ENCODE results near the gene STX3. TPM values are rescaled to one million over a fixed set of nuclear protein-coding genes. Genes with fewer than 3 reads are reported as not detected.
A peak's percentile ranks its signal among the peaks of the same experiment; 100 is the strongest.
"Not testable (repeated sequence)": the region's sequence is repeated elsewhere in the genome, so short reads cannot be mapped to it uniquely, and the experiment has no call there.

STX3 gene
- total and polyA plus RNA-seq, 5 experiments from 2014 or later: 2.8 to 11.2 (median 3.6) TPM

GRCh38 chr11:59822989-59823566, 67.9 kb downstream of the STX3 start:
- H3K27me3 Mint-ChIP-seq: peaks cover 0 to 5% (median 2%) of the 10 kb centered on the region in 5 donors
- peak; percentile 48 to 60 for ATAC-seq
- peak in 2 of 10 donors; percentile 11 to 19 for DNase-seq
- POLR2A ChIA-PET: no interaction called here
- peak overlapping the region in 1 of 10 donors; percentile 5 for H3K27ac Mint-ChIP-seq
- H3K36me3 Mint-ChIP-seq: no peaks in the 10 kb centered on the region
- H3K9me3 Mint-ChIP-seq: no peaks in the 10 kb centered on the region
- no peak overlapping the region for H3K4me3 Mint-ChIP-seq
- peaks cover 2 to 15% (median 14%) of the 10 kb centered on the region in 4 donors for H3K4me1 Mint-ChIP-seq

DNA sequence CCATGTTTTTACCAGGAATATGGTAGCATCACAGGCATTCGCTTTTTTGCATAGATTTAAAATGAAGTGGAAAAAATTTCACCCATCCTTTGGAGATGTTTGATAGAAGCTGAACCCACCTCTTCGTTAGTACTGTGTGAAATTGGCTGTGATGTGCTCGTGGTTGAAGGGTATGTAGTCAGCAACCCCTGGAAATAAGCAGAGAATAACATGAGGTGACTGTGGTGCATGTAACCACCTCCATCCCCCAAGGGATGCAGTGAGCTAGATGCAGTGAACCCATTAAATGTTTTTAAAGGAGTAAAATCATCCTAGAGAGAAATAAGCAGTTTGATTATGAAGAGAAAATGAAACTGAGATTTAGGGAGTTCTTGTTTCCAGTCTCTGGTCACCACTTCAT, 74.2 kb downstream of the STX3 start:
- no peaks in the 10 kb centered on the region for H3K36me3 Mint-ChIP-seq
- H3K9me3 Mint-ChIP-seq: no peaks in the 10 kb centered on the region
- ATAC-seq: no peak
- H3K4me1 Mint-ChIP-seq: no peaks in the 10 kb centered on the region
- DNase-seq: no peak
- H3K27me3 Mint-ChIP-seq: peaks cover 0 to 5% (median 2%) of the 10 kb centered on the region in 5 donors
- H3K27ac Mint-ChIP-seq: no peak overlapping the region
- POLR2A ChIA-PET: no interaction called here
- no peak overlapping the region for H3K4me3 Mint-ChIP-seq

GRCh38 chr11:59833602-59834001, 78.4 kb downstream of the STX3 start:
- ATAC-seq (no peak), DNase-seq (no peak)
- peaks cover 0 to 2% (median 0%) of the 10 kb centered on the region in 5 donors for H3K27me3 Mint-ChIP-seq
- H3K9me3 Mint-ChIP-seq: no peaks in the 10 kb centered on the region
- H3K4me1 Mint-ChIP-seq: no peaks in the 10 kb centered on the region
- H3K27ac Mint-ChIP-seq: no peak overlapping the region
- POLR2A ChIA-PET: no interaction called here
- no peak overlapping the region for H3K4me3 Mint-ChIP-seq
- H3K36me3 Mint-ChIP-seq: no peaks in the 10 kb centered on the region

DNA sequence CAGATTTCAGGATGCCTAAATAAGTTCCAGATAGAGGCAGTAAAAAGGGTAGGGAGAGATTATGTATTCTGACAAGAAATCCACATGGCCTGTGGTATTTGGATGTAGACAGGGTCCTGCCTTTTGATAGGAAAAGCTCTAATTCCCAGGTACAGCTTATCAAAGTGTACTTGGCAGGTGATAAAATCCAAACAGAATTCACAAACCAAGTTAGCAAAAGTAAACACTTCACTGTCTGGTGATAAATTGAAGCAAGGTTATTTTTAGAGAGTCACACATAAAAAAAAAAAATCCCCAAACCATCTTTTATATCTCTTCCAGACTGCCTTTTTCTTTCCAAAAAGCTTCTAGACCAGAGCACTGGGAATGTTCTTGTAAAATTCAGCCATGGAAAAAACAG, 84.4 kb downstream of the STX3 start:
- POLR2A ChIA-PET: no interaction called here
- Mint-ChIP-seq H3K4me1 (no peaks in the 10 kb centered on the region), H3K4me3 (no peak overlapping the region), H3K9me3 (no peaks in the 10 kb centered on the region), H3K36me3 (no peaks in the 10 kb centered on the region), H3K27me3 (peaks cover 0 to 10% (median 1%) of the 10 kb centered on the region in 5 donors), H3K27ac (no peak overlapping the region)
- DNase-seq: no peak
- no peak for ATAC-seq

GRCh38 chr11:59841514-59841913, 86.3 kb downstream of the STX3 start:
- ATAC-seq: no peak
- Mint-ChIP-seq H3K4me3 (no peak overlapping the region), H3K27me3 (peaks cover 0 to 10% (median 1%) of the 10 kb centered on the region in 5 donors), H3K36me3 (no peaks in the 10 kb centered on the region), H3K4me1 (no peaks in the 10 kb centered on the region), H3K27ac (no peak overlapping the region), H3K9me3 (no peaks in the 10 kb centered on the region)
- DNase-seq: no peak
- POLR2A ChIA-PET: interaction anchor here (0.5 kb wide), 1 partner anchor 511 kb away, joined by 4 read pairs; no protein-coding TSS in a partner anchor

- ATAC-seq (no peak), DNase-seq (no peak)
- H3K4me3 Mint-ChIP-seq: no peak overlapping the region
- POLR2A ChIA-PET: interaction anchor here (0.5 kb wide), 1 partner anchor 512 kb away, joined by 4 read pairs; no protein-coding TSS in a partner anchor
- H3K36me3 Mint-ChIP-seq: no peaks in the 10 kb centered on the region
- H3K4me1 Mint-ChIP-seq: no peaks in the 10 kb centered on the region
- peaks cover 0 to 10% (median 2%) of the 10 kb centered on the region in 5 donors for H3K27me3 Mint-ChIP-seq
- H3K9me3 Mint-ChIP-seq: no peaks in the 10 kb centered on the region
- H3K27ac Mint-ChIP-seq: no peak overlapping the region
Measured at GRCh38 chr11:59842316-59842715, 87.1 kb downstream of the STX3 start.

- POLR2A ChIA-PET: no interaction called here
- H3K27me3 Mint-ChIP-seq: peaks cover 0 to 10% (median 2%) of the 10 kb centered on the region in 5 donors
- ATAC-seq (no peak), DNase-seq (no peak)
- H3K4me3 Mint-ChIP-seq: no peak within 1 kb of the TSS
- no peak within 1 kb of the TSS for H3K27ac Mint-ChIP-seq
- no peaks in the 10 kb centered on the region for H3K4me1 Mint-ChIP-seq
- H3K9me3 Mint-ChIP-seq: peaks cover 0 to 4% (median 0%) of the 10 kb centered on the region in 9 donors
- H3K36me3 Mint-ChIP-seq: peaks cover 0 to under 1% (median 0%) of the 10 kb centered on the region in 3 donors
Measured at GRCh38 chr11:59845399-59845798, 90.2 kb downstream of the STX3 start, which contains the start of gene CBLIF. Gene CBLIF (minus strand): TSS chr11:59845499. CDS start chr11:59845453, 46 bp downstream.

GRCh38 chr11:59846556-59846955, 91.4 kb downstream of the STX3 start:
- H3K4me3 Mint-ChIP-seq: no peak overlapping the region
- H3K9me3 Mint-ChIP-seq: peaks cover 0 to 4% (median 0%) of the 10 kb centered on the region in 9 donors
- DNase-seq: no peak
- ATAC-seq: no peak
- no peaks in the 10 kb centered on the region for H3K4me1 Mint-ChIP-seq
- POLR2A ChIA-PET: no interaction called here
- H3K27ac Mint-ChIP-seq: no peak overlapping the region
- peaks cover 0 to 4% (median 0%) of the 10 kb centered on the region in 3 donors for H3K36me3 Mint-ChIP-seq
- peaks cover 0 to 13% (median 3%) of the 10 kb centered on the region in 5 donors for H3K27me3 Mint-ChIP-seq

DNA sequence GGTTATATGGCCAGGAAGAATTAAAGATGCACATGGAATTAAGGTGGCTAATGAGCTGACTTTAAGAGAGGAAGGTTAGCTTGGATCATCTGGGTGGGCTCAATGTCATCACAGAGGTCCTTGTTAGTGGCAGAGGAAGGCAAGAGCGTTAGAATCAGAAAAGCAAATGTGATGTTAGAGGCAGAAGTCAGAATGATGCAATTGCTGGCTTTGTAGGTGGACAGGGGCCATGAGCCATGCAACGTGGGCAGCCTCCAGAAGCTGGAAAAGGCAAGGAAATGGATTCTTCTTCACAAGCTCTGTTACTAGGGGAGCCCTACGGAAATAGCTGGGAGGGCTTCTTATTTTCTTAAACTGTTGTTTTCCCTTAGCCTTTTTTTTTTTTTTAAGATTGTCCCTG, 92.5 kb downstream of the STX3 start:
- Mint-ChIP-seq H3K36me3 (peaks cover 0 to 4% (median 0%) of the 10 kb centered on the region in 3 donors), H3K4me1 (no peaks in the 10 kb centered on the region), H3K27me3 (peaks cover 0 to 4% (median 1%) of the 10 kb centered on the region in 5 donors), H3K4me3 (no peak overlapping the region), H3K27ac (no peak overlapping the region), H3K9me3 (peaks cover 0 to 4% (median 0%) of the 10 kb centered on the region in 9 donors)
- DNase-seq (no peak), ATAC-seq (no peak)
- POLR2A ChIA-PET: no interaction called here

DNA sequence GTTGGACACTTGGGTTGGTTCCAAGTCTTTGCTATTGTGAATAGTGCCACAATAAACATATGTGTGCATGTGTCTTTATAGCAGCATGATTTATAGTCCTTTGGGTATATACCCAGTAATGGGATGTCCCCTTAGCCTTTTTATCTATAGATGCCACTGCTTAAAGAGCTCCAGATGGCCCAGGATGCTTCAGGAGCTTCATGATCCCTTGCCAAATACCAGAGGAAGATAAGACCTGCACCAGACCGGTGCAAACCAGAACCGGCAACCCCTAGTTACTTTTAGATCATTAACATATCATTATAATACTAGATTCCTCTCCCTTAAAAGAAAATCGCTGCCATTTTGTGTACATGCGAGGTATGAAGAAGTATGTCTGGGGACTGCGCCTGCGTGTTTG, 93.3 kb downstream of the STX3 start:
- H3K27ac Mint-ChIP-seq, H3K4me3 Mint-ChIP-seq, DNase-seq, POLR2A ChIA-PET, ATAC-seq, H3K36me3 Mint-ChIP-seq, H3K4me1 Mint-ChIP-seq, H3K9me3 Mint-ChIP-seq, H3K27me3 Mint-ChIP-seq: not testable (repeated sequence)

DNA sequence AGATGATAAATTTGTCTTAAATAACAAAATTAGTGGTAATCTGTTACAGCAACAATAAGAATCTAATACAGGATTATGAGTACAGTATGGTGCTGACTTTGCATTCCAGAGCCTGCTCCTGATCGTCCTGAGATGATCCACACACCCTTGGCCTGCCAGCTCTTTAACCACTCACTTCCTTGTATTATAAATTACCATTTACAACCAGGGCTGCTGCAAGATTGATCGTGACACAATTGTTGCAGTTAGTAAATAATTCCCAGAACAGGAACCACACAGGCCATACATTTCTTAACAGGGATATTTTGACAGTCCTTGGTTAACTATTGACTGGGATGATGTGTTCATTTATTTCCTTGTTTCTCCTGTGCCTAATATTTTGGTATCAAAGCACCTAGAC, 94.0 kb downstream of the STX3 start:
- Mint-ChIP-seq H3K4me1 (no peaks in the 10 kb centered on the region), H3K27me3 (peaks cover 0 to 4% (median 3%) of the 10 kb centered on the region in 5 donors), H3K4me3 (no peak overlapping the region), H3K9me3 (peaks cover 0 to 4% (median 0%) of the 10 kb centered on the region in 9 donors), H3K27ac (no peak overlapping the region), H3K36me3 (peaks cover 0 to 4% (median 0%) of the 10 kb centered on the region in 3 donors)
- ATAC-seq (no peak), DNase-seq (no peak)
- POLR2A ChIA-PET: no interaction called here

DNA sequence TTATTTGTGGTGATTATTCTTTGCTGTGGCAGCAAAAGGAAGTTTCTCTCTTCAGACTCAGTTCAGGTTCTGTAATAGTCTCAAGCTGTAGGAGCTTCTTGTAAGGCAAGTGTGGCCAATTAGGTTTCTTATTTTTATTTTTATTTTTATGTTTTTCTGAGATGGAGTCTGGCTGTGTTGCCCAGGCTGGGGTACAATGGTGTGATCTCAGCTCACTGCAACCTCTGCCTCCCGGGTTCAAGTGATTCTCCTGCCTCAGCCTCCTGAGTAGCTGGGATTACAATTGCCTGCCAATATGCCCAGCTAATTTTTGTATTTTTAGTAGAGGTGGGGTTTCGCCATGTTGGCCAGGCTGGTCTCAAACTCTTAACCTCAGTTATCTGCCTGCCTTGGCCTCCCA, 94.4 kb downstream of the STX3 start:
- H3K9me3 Mint-ChIP-seq, H3K27me3 Mint-ChIP-seq, DNase-seq, H3K27ac Mint-ChIP-seq, ATAC-seq, H3K4me1 Mint-ChIP-seq, H3K4me3 Mint-ChIP-seq, POLR2A ChIA-PET, H3K36me3 Mint-ChIP-seq: not testable (repeated sequence)

DNA sequence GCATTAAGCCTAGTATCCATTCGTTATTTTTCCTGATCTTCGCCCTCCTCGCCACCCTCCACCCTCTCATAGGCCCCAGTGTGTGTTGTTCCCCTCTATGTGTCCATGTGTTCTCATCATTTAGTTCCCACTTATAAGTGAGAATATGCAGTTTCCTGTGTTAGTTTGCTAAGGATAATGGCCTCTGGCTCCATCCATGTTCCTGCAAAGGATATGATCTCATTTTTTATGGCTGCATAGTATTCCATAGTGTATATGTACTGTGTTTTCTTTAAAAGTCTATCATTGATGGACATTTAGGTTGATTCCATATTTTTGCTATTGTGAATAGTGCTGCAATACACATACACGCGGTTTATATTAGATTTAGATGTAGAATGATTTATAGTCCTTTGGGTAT, 96.2 kb downstream of the STX3 start:
- POLR2A ChIA-PET, H3K4me3 Mint-ChIP-seq, H3K9me3 Mint-ChIP-seq, ATAC-seq, DNase-seq, H3K4me1 Mint-ChIP-seq, H3K27me3 Mint-ChIP-seq, H3K36me3 Mint-ChIP-seq: not testable (repeated sequence)
- H3K27ac Mint-ChIP-seq: peak overlapping the region in 1 of 10 donors; percentile 5

DNA sequence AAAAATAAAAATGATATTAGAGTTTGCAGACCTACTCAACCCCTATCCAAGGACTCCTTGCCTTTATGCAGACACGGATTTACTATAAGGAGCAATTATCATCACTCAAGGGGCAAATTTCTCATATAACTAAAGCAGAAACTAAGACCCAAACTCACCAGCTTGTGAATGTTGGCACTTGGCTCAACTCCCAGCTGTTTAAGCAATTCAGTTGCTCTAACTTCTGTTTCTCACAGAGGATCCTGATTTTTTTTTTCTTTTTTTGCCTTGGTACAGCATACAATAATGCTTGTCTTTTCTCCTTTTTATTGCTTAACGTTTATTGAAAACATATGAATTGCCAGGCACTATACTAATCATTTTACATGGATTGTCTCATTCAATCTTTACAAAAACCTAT, 99.7 kb downstream of the STX3 start:
- Mint-ChIP-seq H3K4me1 (peaks cover 0 to 10% (median 0%) of the 10 kb centered on the region in 4 donors), H3K27ac (no peak overlapping the region), H3K36me3 (peaks cover 0 to 4% (median 0%) of the 10 kb centered on the region in 3 donors), H3K9me3 (no peaks in the 10 kb centered on the region), H3K27me3 (peaks cover 2 to 19% (median 8%) of the 10 kb centered on the region in 5 donors), H3K4me3 (no peak overlapping the region)
- DNase-seq (no peak), ATAC-seq (no peak)
- POLR2A ChIA-PET: no interaction called here

Measured in naive thymus-derived CD8-positive, alpha-beta T cell (primary cell).